ENCODE data around the gene ACOXL.

The ACOXL gene

GRCh38 chr2:110888411-110888810 lies 156.0 kb downstream of the ACOXL start:
- no peak for DNase-seq (ENCODE audit: low spot score)
- no peak overlapping the region for H3K27ac ChIP-seq
- TF ChIP-seq, protein P1, sequence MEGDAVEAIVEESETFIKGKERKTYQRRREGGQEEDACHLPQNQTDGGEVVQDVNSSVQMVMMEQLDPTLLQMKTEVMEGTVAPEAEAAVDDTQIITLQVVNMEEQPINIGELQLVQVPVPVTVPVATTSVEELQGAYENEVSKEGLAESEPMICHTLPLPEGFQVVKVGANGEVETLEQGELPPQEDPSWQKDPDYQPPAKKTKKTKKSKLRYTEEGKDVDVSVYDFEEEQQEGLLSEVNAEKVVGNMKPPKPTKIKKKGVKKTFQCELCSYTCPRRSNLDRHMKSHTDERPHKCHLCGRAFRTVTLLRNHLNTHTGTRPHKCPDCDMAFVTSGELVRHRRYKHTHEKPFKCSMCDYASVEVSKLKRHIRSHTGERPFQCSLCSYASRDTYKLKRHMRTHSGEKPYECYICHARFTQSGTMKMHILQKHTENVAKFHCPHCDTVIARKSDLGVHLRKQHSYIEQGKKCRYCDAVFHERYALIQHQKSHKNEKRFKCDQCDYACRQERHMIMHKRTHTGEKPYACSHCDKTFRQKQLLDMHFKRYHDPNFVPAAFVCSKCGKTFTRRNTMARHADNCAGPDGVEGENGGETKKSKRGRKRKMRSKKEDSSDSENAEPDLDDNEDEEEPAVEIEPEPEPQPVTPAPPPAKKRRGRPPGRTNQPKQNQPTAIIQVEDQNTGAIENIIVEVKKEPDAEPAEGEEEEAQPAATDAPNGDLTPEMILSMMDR (conservative IDR thresholded peaks at IDR 0.05; ENCODE audit: low read depth): no peak
- CTCF ChIA-PET: no interaction called here
- POLR2A ChIA-PET (ENCODE audit: low non-redundant PET): no interaction called here

- ChIA-PET POLR2A (ENCODE audit: low non-redundant PET) (no interaction called here), CTCF (no interaction called here)
- H3K27ac ChIP-seq: no peak overlapping the region
- DNase-seq (ENCODE audit: low spot score): no peak
- TF ChIP-seq, protein P1 (conservative IDR thresholded peaks at IDR 0.05; ENCODE audit: low read depth): no peak
Observed at GRCh38 chr2:110891626-110892025, 159.3 kb downstream of the ACOXL start.

DNA sequence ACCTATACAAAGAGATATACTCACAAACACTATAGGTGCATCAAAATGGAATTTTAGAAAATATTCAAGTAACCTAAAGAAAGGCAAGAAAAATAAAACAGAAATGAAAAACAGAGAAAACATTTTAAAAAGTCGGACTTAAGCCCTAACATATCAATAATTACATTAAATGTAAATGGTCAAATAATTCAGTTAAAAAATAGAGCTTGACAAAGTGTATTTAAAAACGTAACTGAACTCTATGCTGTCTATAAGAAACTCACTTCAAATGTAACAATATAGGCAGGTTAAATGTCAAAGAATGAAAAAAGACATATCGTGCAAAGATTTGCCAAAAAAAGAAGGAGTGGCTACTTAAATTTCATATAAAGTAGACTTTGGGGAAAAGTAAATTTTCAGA lies 163.9 kb downstream of the ACOXL start:
- no peak overlapping the region for H3K27ac ChIP-seq
- no peak for DNase-seq (ENCODE audit: low spot score)
- ChIA-PET POLR2A (ENCODE audit: low non-redundant PET) (no interaction called here), CTCF (no interaction called here)
- TF ChIP-seq, protein P1 (conservative IDR thresholded peaks at IDR 0.05; ENCODE audit: low read depth): no peak

DNA sequence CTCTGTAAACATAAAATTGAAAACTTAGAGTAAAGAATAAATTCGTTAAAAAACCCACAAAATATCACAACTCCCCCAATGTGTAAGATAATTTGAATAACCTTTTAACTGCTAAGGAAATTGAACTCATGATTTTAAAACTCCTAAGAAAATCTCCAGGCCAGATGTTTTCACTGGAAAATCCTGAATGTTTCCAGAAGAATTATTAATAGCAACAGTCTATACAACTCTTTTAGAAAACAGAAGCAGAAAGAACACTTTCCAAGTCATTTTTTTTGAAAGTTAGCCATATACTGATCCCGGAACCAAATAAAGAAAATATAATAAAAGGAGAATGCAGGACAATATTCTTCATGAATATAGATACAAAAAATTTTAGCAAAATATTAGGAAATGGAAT lies 165.6 kb downstream of the ACOXL start:
- no peak for DNase-seq (ENCODE audit: low spot score)
- ChIA-PET CTCF (no interaction called here), POLR2A (ENCODE audit: low non-redundant PET) (no interaction called here)
- TF ChIP-seq, protein P1 (conservative IDR thresholded peaks at IDR 0.05; ENCODE audit: low read depth): no peak
- no peak overlapping the region for H3K27ac ChIP-seq

GRCh38 chr2:110900191-110900590 lies 167.8 kb downstream of the ACOXL start:
- ChIA-PET POLR2A (ENCODE audit: low non-redundant PET) (no interaction called here), CTCF (no interaction called here)
- DNase-seq (ENCODE audit: low spot score): no peak
- TF ChIP-seq, protein P1 (conservative IDR thresholded peaks at IDR 0.05; ENCODE audit: low read depth): no peak
- H3K27ac ChIP-seq: no peak overlapping the region

DNA sequence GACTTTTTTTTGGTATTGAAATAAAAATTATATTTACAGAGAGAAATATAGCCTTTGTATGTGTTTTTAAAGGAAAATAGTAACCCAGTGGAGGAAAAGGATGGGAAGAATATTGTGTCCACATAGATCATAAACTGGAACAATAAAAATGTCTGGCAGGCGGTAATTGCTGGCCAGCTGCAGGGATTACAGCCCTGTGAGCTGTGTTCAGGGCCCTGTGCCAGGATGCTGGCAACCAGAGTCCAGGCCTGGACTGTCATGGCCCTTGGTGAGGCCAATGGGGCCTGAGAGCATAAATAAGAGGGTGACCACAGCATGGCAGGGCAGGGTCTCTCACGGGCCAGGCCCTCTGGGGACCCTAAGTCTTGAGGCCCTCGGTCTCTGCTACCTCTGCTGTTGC lies 171.2 kb downstream of the ACOXL start:
- TF ChIP-seq, protein P1 (conservative IDR thresholded peaks at IDR 0.05; ENCODE audit: low read depth): no peak
- DNase-seq (ENCODE audit: low spot score): no peak
- POLR2A ChIA-PET (ENCODE audit: low non-redundant PET): no interaction called here
- H3K27ac ChIP-seq: no peak overlapping the region
- CTCF ChIA-PET: interaction anchor here (0.7 kb wide), 1 partner anchor 338 kb away, joined by 3 read pairs; no protein-coding TSS in a partner anchor

Measured in RWPE1 (cell line).